Endothelial cell of umbilical vein (primary cell): ENCODE data around the gene CCNL2.
"Not testable (repeated sequence)": the region's sequence is repeated elsewhere in the genome, so short reads cannot be mapped to it uniquely, and the experiment has no call there.

ENCODE experiments used
- JUN ChIP-seq: IDR thresholded peaks from 2 replicates; pipeline ENCODE4 v1.6.1; 2011; ENCODE audit warnings: borderline replicate concordance, low read depth; ENCODE audit not compliant: insufficient read length, insufficient read depth
- MYC ChIP-seq: IDR thresholded peaks from one replicate; pipeline ENCODE4 v1.6.1; 2011; ENCODE audit warnings: mild to moderate bottlenecking, low read depth, low read length
- POLR2AphosphoS5 ChIP-seq: IDR thresholded peaks from 2 replicates; pipeline ENCODE4 v1.6.1; 2012; ENCODE audit warnings: low read depth, mild to moderate bottlenecking, control low read depth, low read length, moderate library complexity; ENCODE audit not compliant: insufficient read depth

- not testable (repeated sequence) for TF ChIP-seq MYC, JUN, POLR2AphosphoS5
These were observed 3.8 kb upstream of the CCNL2 start for GRCh38 chr1:1402901-1403392.
